Measurements from ENCODE around the gene OBSCN. TPM values are rescaled to one million over a fixed set of nuclear protein-coding genes. Genes with fewer than 3 reads are reported as not detected.

The OBSCN gene
- total RNA-seq, 1 donor from 2014 or later = 59.5 TPM

GRCh38 chr1:228275430-228276173 lies 67.8 kb downstream of the OBSCN start:
- DNase-seq (ENCODE audit: low read depth) = peak; percentile 77

DNA sequence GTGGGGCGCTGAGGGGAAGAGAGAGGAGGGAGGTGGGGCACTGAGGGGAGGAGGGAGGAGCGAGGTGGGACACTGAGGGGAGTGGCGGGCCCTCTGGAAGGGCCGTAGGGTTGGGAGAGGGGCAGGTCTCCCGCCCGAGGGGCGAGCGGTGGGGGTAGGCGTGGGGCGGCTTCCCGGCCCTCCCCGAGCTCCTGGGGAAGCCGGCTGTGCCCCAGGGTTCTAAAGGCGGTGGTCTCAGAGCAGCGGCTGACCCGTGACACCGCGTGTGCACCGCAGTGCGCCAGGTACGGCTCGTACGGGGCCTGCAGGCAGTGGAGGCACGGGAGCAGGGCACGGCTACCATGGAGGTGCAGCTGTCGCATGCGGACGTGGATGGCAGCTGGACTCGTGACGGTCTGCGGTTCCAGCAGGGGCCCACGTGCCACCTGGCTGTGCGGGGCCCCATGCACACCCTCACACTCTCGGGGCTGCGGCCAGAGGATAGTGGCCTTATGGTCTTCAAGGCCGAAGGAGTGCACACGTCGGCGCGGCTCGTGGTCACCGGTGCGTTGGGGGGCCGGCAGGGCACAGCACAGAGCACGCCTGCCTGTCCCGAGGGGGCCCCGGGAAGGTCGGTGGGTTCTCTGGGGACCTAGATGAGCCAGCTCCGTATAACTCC lies 68.5 kb downstream of the OBSCN start:
- DNase-seq (ENCODE audit: low read depth) = peak; percentile 59

DNA sequence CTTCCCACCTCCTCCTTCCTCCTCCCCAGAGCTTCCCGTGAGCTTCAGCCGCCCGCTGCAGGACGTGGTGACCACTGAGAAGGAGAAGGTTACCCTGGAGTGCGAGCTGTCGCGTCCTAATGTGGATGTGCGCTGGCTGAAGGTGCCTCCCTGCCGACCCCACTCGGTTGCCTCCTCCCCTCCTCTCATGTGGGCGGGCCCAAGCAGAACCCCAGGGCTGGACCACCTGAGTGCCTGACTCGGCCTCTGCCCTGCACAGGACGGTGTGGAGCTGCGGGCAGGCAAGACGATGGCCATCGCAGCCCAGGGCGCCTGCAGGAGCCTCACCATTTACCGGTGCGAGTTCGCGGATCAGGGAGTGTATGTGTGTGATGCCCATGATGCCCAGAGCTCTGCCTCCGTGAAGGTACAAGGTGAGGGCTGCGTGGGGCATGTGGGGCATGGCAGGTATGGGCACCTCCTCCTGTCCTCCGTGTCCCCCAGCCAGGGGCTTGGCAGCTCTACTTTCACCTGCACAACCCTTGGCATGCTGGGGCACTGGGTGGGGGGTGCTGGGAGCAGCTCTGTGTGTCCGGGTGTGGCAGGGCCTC lies 69.2 kb downstream of the OBSCN start:
- DNase-seq (ENCODE audit: low read depth) = no peak

- DNase-seq (ENCODE audit: low read depth) = no peak
Observed at GRCh38 chr1:228277491-228278431, 69.9 kb downstream of the OBSCN start.

- DNase-seq (ENCODE audit: low read depth) = no peak
Observed at GRCh38 chr1:228278432-228278941, 70.6 kb downstream of the OBSCN start.

DNA sequence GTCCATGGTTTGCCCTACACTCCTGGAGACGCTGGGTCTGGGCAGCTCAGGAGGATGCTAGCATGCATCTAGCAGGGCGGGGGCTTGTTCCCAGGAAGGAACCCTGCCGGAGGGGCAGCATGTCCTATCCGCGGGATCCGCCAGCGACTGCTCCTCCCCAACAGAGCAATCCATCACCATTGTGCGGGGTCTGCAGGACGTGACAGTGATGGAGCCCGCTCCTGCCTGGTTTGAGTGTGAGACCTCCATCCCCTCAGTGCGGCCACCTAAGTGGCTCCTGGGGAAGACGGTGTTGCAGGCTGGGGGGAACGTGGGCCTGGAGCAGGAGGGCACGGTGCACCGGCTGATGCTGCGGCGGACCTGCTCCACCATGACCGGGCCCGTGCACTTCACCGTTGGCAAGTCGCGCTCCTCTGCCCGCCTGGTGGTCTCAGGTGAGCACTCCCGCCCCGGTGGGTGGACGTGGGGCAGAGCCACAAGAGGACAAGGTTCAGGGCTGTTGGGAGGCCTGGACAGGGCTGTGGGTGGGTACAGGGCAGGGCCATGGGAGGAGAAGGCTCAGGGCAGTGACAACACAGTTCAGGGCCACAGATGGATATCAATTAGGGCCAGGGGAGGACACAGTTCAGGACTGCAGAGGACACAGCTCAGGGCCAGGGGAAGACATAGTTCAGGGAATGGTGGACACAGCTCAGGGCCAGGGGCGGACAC lies 71.3 kb downstream of the OBSCN start:
- DNase-seq (ENCODE audit: low read depth) = no peak

DNA sequence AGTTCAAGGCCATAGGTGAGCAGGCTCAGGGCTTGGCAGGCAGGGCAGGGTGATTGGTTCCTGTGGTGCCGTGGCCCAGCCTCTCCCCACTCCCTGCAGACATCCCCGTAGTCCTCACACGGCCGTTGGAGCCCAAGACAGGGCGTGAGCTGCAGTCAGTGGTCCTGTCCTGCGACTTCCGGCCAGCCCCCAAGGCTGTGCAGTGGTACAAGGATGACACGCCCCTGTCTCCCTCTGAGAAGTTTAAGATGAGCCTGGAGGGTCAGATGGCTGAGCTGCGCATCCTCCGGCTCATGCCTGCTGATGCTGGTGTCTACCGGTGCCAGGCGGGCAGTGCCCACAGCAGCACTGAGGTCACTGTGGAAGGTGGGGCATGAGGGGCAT lies 71.9 kb downstream of the OBSCN start:
- no peak for DNase-seq (ENCODE audit: low read depth)

DNA sequence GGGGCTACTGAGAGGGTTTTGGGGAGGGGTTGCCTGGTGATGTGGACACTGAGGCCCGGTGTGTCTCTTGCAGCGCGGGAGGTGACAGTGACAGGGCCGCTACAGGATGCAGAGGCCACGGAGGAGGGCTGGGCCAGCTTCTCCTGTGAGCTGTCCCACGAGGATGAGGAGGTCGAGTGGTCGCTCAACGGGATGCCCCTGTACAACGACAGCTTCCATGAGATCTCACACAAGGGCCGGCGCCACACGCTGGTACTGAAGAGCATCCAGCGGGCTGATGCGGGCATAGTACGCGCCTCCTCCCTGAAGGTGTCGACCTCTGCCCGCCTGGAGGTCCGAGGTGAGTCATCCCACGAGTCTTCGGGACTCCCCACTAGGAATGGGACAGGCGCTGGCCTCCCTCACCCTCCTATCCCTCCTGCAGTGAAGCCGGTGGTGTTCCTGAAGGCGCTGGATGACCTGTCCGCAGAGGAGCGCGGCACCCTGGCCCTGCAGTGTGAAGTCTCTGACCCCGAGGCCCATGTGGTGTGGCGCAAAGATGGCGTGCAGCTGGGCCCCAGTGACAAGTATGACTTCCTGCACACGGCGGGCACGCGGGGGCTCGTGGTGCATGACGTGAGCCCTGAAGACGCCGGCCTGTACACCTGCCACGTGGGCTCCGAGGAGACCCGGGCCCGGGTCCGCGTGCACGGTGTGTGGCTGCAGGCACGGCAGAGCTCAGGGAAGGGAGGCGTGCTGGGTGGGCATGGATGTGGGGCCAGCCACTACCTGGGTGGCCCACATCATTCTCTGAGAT lies 72.5 kb downstream of the OBSCN start:
- DNase-seq (ENCODE audit: low read depth) = no peak

DNA sequence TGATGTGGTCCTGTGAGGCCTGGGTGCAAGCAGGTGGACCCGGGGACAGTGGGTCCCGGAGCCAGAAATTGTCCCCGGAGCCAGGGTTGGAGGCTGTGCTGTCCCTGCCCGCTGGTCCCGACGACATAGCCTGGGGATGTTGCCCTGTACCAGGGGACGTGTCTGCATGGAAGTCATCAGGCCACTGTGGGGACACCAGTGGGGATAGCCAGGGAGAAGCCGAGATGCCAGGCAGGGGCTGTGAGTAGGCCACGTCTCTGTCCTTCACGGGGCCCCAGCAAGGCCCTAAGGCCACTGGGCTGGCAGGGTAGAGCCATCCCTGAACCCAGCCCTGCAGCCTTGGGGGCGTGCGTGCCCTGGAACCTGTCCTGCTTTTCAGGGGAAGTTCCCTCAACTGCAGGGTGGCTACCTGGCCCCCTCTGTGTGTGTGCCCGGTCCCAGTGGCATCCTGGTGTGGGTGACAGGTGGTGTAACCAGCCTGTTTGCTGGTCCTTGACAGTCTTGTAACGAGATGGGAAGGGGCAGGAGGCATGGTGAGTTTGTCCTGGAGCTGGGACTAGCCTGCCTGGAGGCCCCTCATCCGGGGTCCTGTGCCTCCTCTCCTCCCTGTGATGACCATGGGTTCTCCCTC lies 73.2 kb downstream of the OBSCN start:
- no peak for DNase-seq (ENCODE audit: low read depth)

- no peak for DNase-seq (ENCODE audit: low read depth)
Observed at GRCh38 chr1:228281631-228282328, 73.9 kb downstream of the OBSCN start.

- DNase-seq (ENCODE audit: low read depth) = peak; percentile 93
Observed at GRCh38 chr1:228282329-228283042, 74.6 kb downstream of the OBSCN start.

GRCh38 chr1:228283043-228283371 lies 75.2 kb downstream of the OBSCN start:
- no peak for DNase-seq (ENCODE audit: low read depth)

GRCh38 chr1:228283476-228284147 lies 75.8 kb downstream of the OBSCN start:
- no peak for DNase-seq (ENCODE audit: low read depth)

GRCh38 chr1:228284148-228284495 lies 76.3 kb downstream of the OBSCN start:
- DNase-seq (ENCODE audit: low read depth) = no peak

GRCh38 chr1:228284521-228284920 lies 76.7 kb downstream of the OBSCN start:
- DNase-seq (ENCODE audit: low read depth) = no peak

DNA sequence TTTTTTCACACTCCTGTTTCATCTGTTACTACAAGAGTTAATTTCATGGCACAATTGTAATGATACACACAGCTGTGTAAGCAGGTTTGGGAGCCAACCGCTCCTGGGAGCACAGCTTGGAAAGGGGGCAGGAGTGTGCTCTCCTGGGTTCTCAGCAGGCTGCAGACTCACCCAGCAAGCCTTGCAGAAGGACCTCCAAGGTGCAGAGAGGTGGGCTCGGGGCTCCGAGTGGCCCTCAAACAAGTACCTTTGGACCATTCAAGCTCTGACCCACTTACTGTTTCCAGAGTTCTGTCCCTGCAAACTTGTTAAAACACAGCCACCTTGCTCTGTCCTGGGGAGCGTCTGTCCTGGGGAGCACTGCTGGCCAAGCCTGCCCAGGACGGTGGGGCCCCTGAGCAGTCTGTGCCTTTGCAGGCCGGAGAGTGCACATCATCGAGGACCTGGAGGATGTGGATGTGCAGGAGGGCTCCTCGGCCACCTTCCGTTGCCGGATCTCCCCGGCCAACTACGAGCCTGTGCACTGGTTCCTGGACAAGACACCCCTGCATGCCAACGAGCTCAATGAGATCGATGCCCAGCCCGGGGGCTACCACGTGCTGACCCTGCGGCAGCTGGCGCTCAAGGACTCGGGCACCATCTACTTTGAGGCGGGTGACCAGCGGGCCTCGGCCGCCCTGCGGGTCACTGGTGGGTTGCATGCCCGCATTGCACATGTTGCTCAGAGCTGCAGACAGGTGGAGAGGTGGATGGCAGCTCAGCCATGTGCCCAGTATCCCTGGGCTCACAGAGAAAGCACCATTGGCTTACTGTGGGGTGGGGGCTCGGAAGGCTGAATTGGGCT lies 78.0 kb downstream of the OBSCN start:
- DNase-seq (ENCODE audit: low read depth) = no peak

Data from myocyte (in vitro differentiated cells).